Upper lobe of left lung (tissue), 4 donors: ENCODE data around the gene IQCH.

Experiments
- CTCF ChIP-seq, 6 experiments: fragments of 450-650 bp in 4 of 6; fragments of 200-600 bp in 2 of 6; sonication (generic) in 2 of 6; IDR thresholded peaks; one replicate each; pipeline ENCODE4 v1.5.1; 2016 to 2019; ENCODE audit warnings: antibody characterized with exemption in 6 of 6
- EP300 ChIP-seq, 4 donors: sonication (generic); formaldehyde crosslinking; IDR thresholded peaks; one replicate each; pipeline ENCODE4 v1.5.1; 2017; ENCODE audit warnings: antibody characterized with exemption in 4 of 4, control low read depth in 2 of 4
- POLR2A ChIP-seq, 4 donors: fragments of 450-650 bp; IDR thresholded peaks; one replicate each; pipeline ENCODE4 v1.5.1; 2016 to 2017; ENCODE audit warnings: antibody characterized with exemption in 4 of 4, mild to moderate bottlenecking in 2 of 4
- POLR2AphosphoS5 ChIP-seq, 2 donors: sonication (generic); formaldehyde crosslinking; IDR thresholded peaks; one replicate each; pipeline ENCODE4 v1.5.1; 2017; ENCODE audit warnings: antibody characterized with exemption in 2 of 2

GRCh38 chr15:67304778-67305177 is 50.2 kb downstream of the IQCH start:
- TF ChIP-seq POLR2A (IDR thresholded peaks at IDR 0.05) (no peak), CTCF (IDR thresholded peaks at IDR 0.05) (no peak), POLR2AphosphoS5 (IDR thresholded peaks at IDR 0.05) (no peak), EP300 (IDR thresholded peaks at IDR 0.05) (no peak)
